HG03469 (cell line): ENCODE measurements around the gene ZNF408.
"Not testable (repeated sequence)": the region's sequence is repeated elsewhere in the genome, so short reads cannot be mapped to it uniquely, and the experiment has no call there.

ENCODE experiments used
- ATAC-seq: cut with Tn5 transposase; IDR thresholded peaks from one replicate; pipeline ENCODE4 v1.9.1; 2021; ENCODE audit warnings: mild to moderate bottlenecking, moderate library complexity, moderate number of reproducible peaks; ENCODE audit not compliant: unreplicated experiment

The ZNF408 gene

GRCh38 chr11:46700241-46701077 is at the start of gene ZNF408, which contains the start of gene ARHGAP1:
ZNF408 (plus strand) TSS chr11:46701031; CDS start chr11:46701048, 17 bp downstream.
ARHGAP1 (minus strand) TSS chr11:46700619; CDS start chr11:46696107, 4,512 bp downstream.
- peak; percentile 72 for ATAC-seq

DNA sequence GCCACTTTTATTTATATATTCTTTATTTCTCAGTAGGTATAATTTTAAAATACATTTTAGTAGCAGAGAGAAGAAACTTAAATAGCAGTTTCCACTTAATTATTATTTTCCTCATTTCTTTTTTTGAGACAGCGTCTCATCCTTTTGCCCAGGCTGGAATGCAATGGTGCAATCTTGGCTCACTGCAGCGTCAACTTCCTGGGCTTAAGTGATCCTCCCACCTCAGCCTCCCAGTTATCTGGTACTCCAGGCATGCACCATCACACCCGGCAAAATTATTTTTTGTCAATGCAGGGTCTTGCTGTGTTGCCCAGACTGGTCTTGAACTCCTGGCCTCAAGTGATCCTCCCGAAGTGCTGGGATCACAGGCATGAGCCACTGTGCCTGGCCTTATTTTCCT is 45.2 kb upstream of the ZNF408 start:
- no peak for ATAC-seq

DNA sequence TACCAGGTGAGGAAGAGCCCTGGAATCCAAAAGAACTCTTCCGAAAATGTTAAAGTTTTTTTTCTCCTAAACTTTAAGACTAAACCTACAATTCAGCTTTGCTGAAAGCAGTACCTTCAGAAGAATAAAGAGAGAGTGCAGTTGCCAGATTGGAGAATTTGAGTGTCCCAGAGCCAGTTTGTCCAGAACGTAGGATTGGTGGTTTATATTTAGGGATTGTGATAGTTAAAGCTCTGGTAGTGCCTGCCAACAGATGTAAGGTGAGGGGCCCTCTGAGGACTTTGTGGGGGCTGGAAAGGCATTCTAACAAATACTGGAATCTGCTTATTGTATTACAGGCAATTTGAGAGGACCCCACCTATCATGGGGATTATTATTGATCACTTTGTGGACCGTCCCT is 43.6 kb upstream of the ZNF408 start:
- ATAC-seq, result no peak

GRCh38 chr11:46658259-46658658 is 42.6 kb upstream of the ZNF408 start:
- ATAC-seq, result no peak

DNA sequence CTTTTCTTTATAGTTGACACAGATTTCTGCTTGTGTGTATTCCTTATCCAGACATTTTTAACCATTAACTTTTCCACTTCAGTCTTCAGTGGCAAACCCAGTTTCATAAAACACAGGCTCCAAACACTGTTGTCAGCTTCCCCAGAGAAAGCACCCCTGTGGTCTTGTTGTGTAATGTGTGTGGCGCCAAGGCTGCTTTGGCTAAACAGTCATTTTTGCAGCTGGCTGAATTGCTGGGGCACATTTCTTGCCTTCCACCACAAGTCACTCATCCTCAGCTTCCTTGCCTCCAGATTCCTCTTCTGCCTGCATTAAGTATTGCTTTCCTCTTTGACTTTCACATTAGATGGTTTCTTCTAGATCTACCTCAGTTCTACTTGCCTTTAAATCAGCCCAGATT is 40.9 kb upstream of the ZNF408 start:
- ATAC-seq, result no peak

DNA sequence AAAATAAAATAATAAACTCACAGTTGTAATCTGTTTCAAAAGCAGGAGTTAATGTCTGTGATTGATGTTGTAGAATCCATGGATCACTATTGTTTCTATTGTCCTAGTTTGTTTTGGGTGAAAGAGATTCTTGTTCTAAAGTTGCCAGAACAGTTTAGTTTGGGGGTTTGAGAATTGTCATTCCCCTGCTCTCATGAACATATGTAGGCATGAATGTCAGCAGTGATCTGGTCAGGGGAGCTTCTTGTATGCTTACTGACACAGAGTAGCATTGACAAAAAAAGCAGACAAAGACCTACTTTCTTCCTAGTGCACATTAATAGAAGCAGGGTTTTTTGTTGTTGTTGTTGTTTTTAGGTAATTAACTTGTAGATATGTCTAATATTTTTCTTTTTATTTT is 39.0 kb upstream of the ZNF408 start:
- ATAC-seq, result no peak

- no peak for ATAC-seq
Observed at GRCh38 chr11:46662366-46662765, 38.5 kb upstream of the ZNF408 start.

DNA sequence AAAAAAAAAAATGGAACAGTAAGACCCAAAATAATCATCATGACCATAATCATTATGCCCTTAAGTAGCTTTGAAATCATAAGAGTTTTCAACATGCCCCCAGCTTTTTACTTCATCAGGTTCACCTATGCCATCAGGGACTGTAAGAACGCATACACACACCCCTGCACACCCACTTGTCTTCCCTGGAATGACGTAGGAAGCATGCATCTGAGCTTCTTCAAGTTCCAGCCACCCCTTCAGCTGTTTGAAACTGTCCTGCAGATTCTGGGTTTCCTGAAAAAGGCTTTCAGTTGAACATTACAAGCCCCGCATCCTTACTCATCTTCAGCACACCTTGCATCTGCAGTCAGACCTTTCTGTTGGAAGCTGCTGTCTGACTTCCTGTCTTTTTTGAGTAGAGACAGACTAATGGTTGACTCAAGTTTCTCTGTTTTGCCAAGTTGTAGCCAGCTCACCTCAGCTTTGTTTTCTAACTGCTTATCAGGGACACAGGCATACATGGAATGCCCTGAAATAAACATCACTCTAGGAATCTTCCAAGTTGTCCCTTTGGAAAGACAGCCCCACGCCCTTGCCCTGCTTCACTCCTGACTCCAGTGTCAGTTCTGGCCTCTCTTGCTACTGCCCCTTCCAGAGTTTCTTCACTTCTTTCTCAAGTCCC is 37.4 kb upstream of the ZNF408 start:
- ATAC-seq, result no peak

DNA sequence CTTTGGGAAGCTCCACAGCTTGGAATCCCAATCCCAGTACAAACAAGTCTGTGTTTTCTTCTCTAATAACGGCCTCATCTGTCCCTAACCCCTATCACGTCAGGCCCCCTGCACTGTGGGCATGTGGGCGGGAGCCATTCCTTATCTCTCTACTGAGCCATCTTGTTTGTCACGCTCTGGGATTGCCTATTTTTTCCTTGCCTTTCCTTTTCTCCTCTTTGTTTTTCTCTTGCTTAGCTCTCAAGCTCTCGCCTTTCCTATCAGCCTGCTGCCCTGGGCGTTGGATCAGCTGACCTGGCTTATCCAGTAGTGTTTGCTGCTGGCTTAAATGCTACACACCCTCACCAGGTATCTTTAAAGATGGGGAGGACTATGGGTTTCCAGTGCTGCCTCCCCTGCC is 36.2 kb upstream of the ZNF408 start:
- ATAC-seq, result no peak

DNA sequence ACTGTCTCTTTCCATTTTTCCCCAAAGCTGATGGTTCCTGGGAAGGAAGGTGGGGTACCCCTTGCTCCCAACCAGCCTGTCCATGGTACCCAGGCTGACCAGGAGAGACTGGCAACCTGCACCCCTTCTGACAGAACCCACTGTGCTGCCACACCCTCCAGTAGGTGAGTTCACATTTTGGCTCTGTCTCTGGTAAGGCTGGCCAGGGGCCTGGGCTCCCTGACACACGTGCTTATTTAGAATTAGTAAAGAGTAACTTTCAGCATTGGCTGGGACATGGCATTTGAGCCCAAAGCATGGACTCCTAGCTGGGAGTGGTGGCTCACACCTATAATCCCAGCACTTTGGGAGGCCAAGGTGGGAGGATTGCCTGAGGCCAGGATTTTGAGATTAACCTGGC is 35.5 kb upstream of the ZNF408 start:
- no peak for ATAC-seq

DNA sequence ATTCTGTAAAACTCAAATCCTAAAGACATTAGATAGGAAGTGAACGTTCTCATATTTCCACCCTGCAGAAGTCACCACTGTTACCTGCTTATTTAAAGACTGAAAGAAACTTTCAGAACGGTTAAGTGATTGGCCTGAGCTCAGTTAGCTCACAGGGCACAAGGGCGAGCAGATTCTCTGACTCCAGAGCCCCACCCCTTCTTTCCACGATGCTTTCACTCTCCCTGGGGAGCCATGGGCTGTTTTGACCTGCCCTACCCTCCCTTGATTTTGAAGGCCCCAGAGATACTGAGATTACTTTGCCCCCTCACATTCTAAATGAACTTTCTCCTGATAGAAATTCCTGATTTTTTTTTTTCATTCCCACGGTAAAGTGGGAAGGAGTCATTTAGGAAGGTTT is 34.3 kb upstream of the ZNF408 start:
- ATAC-seq, result no peak

- ATAC-seq, result no peak
Observed at GRCh38 chr11:46667043-46667481, 33.8 kb upstream of the ZNF408 start.

GRCh38 chr11:46668480-46669085 is 32.2 kb upstream of the ZNF408 start:
- ATAC-seq, result no peak

- ATAC-seq, result no peak
Observed at GRCh38 chr11:46669711-46670139, 31.1 kb upstream of the ZNF408 start.

GRCh38 chr11:46670521-46670920 is 30.3 kb upstream of the ZNF408 start:
- ATAC-seq, result not testable (repeated sequence)

GRCh38 chr11:46671958-46672315 is 28.9 kb upstream of the ZNF408 start:
- no peak for ATAC-seq

- ATAC-seq, result no peak
Observed at GRCh38 chr11:46672381-46672839, 28.4 kb upstream of the ZNF408 start.

DNA sequence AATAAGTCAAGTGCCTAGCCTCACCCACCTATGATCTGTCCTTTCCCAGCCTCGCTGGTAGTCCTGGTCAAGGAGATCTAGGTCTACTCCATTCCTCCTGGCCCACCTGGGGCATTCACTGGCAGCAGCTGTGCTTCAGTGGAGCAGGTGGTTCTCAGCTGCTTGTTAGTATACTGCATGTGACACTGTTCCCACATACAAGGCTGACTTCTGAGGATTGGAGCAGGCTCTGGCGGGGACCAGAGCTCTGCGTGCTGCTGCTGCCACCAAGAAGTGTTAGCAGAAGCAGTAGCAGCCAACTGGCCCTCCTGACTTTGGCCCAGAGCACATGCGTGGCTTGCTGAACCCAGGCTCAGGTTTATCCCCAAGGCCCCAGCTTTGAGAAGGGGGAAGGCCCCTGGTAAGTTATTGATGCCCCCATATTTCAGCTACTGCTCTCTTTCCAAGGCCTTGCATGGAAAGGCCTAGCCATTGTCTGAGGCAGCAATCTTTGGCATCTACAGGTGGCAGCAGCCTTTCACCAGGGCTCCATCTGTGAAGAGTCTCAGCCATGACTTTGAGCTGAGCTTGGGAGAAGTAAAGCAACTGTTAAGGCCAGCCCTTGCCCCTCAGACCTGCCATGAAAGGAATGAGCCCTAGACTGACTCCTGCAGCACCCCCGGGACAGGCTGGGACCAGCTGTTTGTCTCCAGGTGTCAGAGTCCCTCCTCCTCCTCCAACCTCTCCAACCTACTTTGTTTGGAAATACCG is 26.9 kb upstream of the ZNF408 start:
- ATAC-seq, result no peak

DNA sequence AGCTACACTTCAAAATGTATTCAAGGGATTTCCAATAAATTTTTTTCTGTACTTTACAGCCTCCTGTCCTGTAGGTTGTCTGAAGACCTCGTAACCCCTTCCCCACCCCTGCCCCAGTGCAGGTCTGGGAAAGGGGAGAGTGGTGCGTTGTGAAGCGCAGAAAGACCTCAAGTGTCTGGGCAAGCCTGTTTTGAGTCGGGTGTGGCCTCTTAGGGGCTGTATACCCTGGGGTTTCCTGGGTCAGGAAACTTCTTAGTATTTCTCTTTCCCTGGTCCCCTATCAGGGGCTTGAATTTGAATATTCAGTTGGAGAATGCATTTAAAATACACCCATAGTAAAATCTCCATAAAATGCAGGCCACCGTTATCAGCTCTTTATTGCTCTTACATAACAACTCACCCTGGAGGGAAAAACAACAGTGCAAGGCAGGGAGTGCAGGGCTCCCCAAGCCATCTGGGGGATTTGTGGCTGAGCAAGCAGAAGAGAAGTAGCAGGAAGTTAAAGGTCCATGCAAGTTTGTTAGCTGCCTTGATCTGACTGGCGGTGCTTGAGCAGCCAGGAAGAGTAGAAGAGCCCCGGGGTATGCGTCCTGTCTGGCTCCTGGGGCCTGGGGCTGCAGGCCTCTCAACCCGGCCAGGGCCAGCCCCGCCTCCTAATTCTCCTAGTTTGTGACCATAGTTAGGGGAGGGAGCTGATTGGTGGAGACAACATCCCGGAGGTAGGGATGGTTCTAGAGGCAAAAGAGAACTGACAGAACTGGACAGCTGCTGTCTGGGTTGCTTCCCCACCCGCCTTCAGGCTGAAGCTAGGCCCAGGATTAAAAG is 26.2 kb upstream of the ZNF408 start:
- ATAC-seq, result no peak

- ATAC-seq, result no peak
Observed at GRCh38 chr11:46675288-46675851, 25.5 kb upstream of the ZNF408 start.
